AG09309 (cell line): Measurements from ENCODE around the gene NOD2.

ENCODE experiments used
- DNase-seq: peaks from one replicate; pipeline ENCODE4 v3.0.0-alpha.2; 2010; ENCODE audit warnings: low read depth
- H3K4me3 ChIP-seq: 2 replicates; pipeline ENCODE4 v1.5.1; 2011; ENCODE audit warnings: mild to moderate bottlenecking, low read depth, low read length, moderate library complexity; ENCODE audit not compliant: control insufficient read depth
- TF ChIP-seq, protein P1 (sequence below): IDR thresholded peaks from 2 replicates; pipeline ENCODE4 v1.5.1; 2011; ENCODE audit warnings: mild to moderate bottlenecking, low read depth, low read length, inconsistent platforms; ENCODE audit not compliant: insufficient read depth, control insufficient read depth; ENCODE audit errors: missing control alignments

NOD2 gene

DNA sequence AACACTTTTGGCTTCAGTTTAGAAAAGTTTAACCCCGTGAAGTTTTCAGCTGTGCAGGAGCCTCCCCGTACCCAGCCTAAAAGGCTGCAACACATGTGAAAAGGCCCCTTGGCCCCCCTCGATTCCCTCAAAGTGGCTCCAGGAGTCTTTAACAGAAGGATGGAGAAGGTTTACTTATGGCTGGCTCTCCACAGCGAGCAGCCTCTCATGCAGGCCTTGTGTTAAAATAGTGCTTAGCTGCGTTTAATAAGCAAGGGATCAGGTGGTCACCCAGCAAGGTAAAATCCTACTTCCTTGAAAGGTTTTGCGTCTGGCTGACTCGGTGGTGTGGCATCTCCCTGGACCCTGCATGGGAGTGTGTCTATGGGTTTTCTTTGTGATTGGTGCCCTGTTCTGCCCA lies 40.1 kb downstream of the NOD2 start:
- TF ChIP-seq, protein P1, sequence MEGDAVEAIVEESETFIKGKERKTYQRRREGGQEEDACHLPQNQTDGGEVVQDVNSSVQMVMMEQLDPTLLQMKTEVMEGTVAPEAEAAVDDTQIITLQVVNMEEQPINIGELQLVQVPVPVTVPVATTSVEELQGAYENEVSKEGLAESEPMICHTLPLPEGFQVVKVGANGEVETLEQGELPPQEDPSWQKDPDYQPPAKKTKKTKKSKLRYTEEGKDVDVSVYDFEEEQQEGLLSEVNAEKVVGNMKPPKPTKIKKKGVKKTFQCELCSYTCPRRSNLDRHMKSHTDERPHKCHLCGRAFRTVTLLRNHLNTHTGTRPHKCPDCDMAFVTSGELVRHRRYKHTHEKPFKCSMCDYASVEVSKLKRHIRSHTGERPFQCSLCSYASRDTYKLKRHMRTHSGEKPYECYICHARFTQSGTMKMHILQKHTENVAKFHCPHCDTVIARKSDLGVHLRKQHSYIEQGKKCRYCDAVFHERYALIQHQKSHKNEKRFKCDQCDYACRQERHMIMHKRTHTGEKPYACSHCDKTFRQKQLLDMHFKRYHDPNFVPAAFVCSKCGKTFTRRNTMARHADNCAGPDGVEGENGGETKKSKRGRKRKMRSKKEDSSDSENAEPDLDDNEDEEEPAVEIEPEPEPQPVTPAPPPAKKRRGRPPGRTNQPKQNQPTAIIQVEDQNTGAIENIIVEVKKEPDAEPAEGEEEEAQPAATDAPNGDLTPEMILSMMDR: no peak
- no peak overlapping the region for H3K4me3 ChIP-seq
- DNase-seq: no peak

- no peak overlapping the region for H3K4me3 ChIP-seq
- DNase-seq: no peak
- TF ChIP-seq, protein P1: no peak
These were observed 42.3 kb downstream of the NOD2 start for GRCh38 chr16:50735629-50736122.

- H3K4me3 ChIP-seq: no peak overlapping the region
- TF ChIP-seq, protein P1: no peak
- DNase-seq: no peak
These were observed 43.0 kb downstream of the NOD2 start for GRCh38 chr16:50736448-50736847.

- DNase-seq: no peak
- H3K4me3 ChIP-seq: no peak overlapping the region
- TF ChIP-seq, protein P1: no peak
These were observed 44.1 kb downstream of the NOD2 start for GRCh38 chr16:50737420-50737959.

DNA sequence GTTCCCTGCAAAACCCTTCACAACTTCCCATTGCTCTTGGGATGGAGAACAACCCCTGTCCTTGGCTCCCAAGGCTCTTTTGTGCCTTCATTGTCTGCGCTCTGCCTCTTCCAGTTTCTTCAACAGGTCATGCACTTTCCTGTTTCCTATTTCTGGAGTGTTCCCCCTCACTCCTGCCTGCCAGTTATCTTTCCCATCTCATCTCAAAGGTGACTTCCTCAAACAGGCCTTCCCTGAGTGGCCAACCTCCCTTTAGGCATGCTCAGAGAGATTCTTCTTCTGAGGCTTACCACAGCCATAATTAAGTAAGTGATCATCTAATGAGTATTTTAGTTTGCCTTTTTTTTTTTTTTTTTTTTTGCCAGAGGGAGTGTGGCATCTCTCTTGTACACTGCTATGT lies 45.6 kb downstream of the NOD2 start:
- TF ChIP-seq, protein P1: no peak
- no peak for DNase-seq

DNA sequence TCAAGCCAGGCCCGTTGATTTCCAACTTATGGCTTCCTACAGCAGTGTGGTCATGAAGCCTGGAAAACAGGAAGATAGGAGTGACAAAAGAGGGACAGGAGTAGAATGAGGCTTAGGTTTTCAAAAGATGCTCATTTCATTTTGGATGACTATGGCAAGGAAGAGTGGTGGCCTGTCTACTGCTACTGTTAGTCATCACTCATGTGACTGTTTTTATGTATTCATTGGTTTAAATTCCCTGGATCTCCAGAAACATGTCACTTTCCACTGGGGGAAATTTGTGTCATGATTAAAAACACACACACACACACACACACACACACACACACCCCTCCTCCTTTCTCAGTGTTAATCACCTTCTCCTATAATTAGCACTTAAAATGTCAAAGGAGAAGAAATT lies 47.3 kb downstream of the NOD2 start:
- no peak for DNase-seq
- no peak overlapping the region for H3K4me3 ChIP-seq
- TF ChIP-seq, protein P1: no peak

More for the DNA sequence above, 45.6 kb downstream of the NOD2 start:
- H3K4me3 ChIP-seq: no peak overlapping the region
